HFFc6 (cell line): ENCODE results near the gene PAXX. TPM values are rescaled to one million over a fixed set of nuclear protein-coding genes. Genes with fewer than 3 reads are reported as not detected.

Experiments used
- DNase-seq: peaks from one replicate; pipeline ENCODE4 v3.0.0-alpha.2; 2018
- H3K27ac Mint-ChIP-seq: 2 replicates; pipeline ENCODE4 v1.8.0; 2020; ENCODE audit warnings: mild to moderate bottlenecking, mixed read lengths
- H3K27me3 Mint-ChIP-seq: 2 replicates; pipeline ENCODE4 v1.8.0; 2021; ENCODE audit warnings: mild to moderate bottlenecking, moderate library complexity, mixed read lengths; ENCODE audit not compliant: insufficient read depth
- H3K36me3 Mint-ChIP-seq: 2 replicates; pipeline ENCODE4 v1.8.0; 2021; ENCODE audit warnings: low read depth, mixed read lengths
- H3K4me1 Mint-ChIP-seq: 2 replicates; pipeline ENCODE4 v1.8.0; 2020; ENCODE audit warnings: low read depth, mixed read lengths
- H3K4me3 Mint-ChIP-seq: 2 replicates; pipeline ENCODE4 v1.8.0; 2020; ENCODE audit warnings: mild to moderate bottlenecking, moderate library complexity, mixed read lengths
- H3K9me3 Mint-ChIP-seq: 2 replicates; pipeline ENCODE4 v1.8.0; 2020; ENCODE audit warnings: mild to moderate bottlenecking, mixed read lengths
- CTCF ChIP-seq: fragments of 200-600 bp; sonication (generic); IDR thresholded peaks from 2 replicates; pipeline ENCODE4 v1.5.0; 2021; ENCODE audit warnings: antibody characterized with exemption, mild to moderate bottlenecking
- total RNA-seq, 6 experiments: library from RNA; stranded (reverse); fragmentation: NEBNext Ultra II Directional; extraction: Animal tissue kit (Norgen Biotek cat#: 25700); gene quantifications; 2 replicates in 1 of 6; 3 replicates in 5 of 6; pipeline ENCODE4 v1.2.3, GENCODE V29; 2021

Gene PAXX
- total RNA-seq, 6 experiments from 2014 or later, result 26.0 to 42.6 (median 29.0) TPM

GRCh38 chr9:136979769-136980587 lies 12.2 kb upstream of the PAXX start:
- no peak overlapping the region for H3K4me3 Mint-ChIP-seq
- H3K36me3 Mint-ChIP-seq, result no peaks in the 10 kb centered on the region
- no peaks in the 10 kb centered on the region for H3K9me3 Mint-ChIP-seq
- no peak for TF ChIP-seq CTCF
- H3K4me1 Mint-ChIP-seq, result peaks cover 5% of the 10 kb centered on the region; the same call in 1 of the 2 replicates
- H3K27ac Mint-ChIP-seq, result no peak overlapping the region
- DNase-seq, result no peak
- H3K27me3 Mint-ChIP-seq, result peaks cover 7% of the 10 kb centered on the region

GRCh38 chr9:136980669-136981478 lies 11.3 kb upstream of the PAXX start:
- DNase-seq, result no peak
- no peak for TF ChIP-seq CTCF
- Mint-ChIP-seq H3K4me3 (no peak overlapping the region), H3K36me3 (no peaks in the 10 kb centered on the region), H3K27ac (no peak overlapping the region), H3K9me3 (no peaks in the 10 kb centered on the region), H3K27me3 (peaks cover 7% of the 10 kb centered on the region), H3K4me1 (peaks cover 5% of the 10 kb centered on the region; the same call in 1 of the 2 replicates)

GRCh38 chr9:136981588-136982231 lies 10.5 kb upstream of the PAXX start:
- peaks cover 5% of the 10 kb centered on the region; the same call in 1 of the 2 replicates for H3K4me1 Mint-ChIP-seq
- H3K27me3 Mint-ChIP-seq, result peaks cover 4% of the 10 kb centered on the region
- H3K9me3 Mint-ChIP-seq, result no peaks in the 10 kb centered on the region
- no peaks in the 10 kb centered on the region for H3K36me3 Mint-ChIP-seq
- no peak overlapping the region for H3K27ac Mint-ChIP-seq
- DNase-seq, result no peak
- H3K4me3 Mint-ChIP-seq, result no peak overlapping the region
- no peak for TF ChIP-seq CTCF

- H3K9me3 Mint-ChIP-seq, result no peaks in the 10 kb centered on the region
- no peak for DNase-seq
- no peak within 1 kb of the TSS for H3K4me3 Mint-ChIP-seq
- TF ChIP-seq CTCF, result no peak
- H3K27me3 Mint-ChIP-seq, result peaks cover 4% of the 10 kb centered on the region
- H3K4me1 Mint-ChIP-seq, result peaks cover 5% of the 10 kb centered on the region; the same call in 1 of the 2 replicates
- H3K36me3 Mint-ChIP-seq, result no peaks in the 10 kb centered on the region
- H3K27ac Mint-ChIP-seq, result no peak within 1 kb of the TSS
Observed at GRCh38 chr9:136982232-136983051, 9.8 kb upstream of the PAXX start, which contains the start of gene LCNL1. Gene LCNL1 (plus strand): TSS chr9:136982993. CDS start chr9:136983587, 594 bp downstream.

- Mint-ChIP-seq H3K27ac (no peak overlapping the region), H3K27me3 (peaks cover 10% of the 10 kb centered on the region), H3K4me1 (peaks cover 5% of the 10 kb centered on the region; the same call in 1 of the 2 replicates), H3K36me3 (no peaks in the 10 kb centered on the region), H3K9me3 (no peaks in the 10 kb centered on the region), H3K4me3 (no peak overlapping the region)
- TF ChIP-seq CTCF, result no peak
- no peak for DNase-seq
Observed at GRCh38 chr9:136983167-136983566, 9.1 kb upstream of the PAXX start.
